Subcutaneous abdominal adipose tissue (tissue), 5 donors: ENCODE measurements around the gene ZDHHC14.

ENCODE experiments used
- H3K27ac ChIP-seq: one replicate; pipeline ENCODE4 v1.7.0; 2013; ENCODE audit warnings: low read depth, mild to moderate bottlenecking, inconsistent platforms, low read length, moderate library complexity
- H3K27me3 ChIP-seq, 5 donors: one replicate each; pipeline ENCODE4 v1.7.0; 2013; ENCODE audit warnings: low read length in 5 of 5, inconsistent platforms in 1 of 5; ENCODE audit not compliant: control insufficient read depth in 5 of 5, insufficient read depth in 4 of 5
- H3K36me3 ChIP-seq, 5 donors: one replicate each; pipeline ENCODE4 v1.7.0; 2013; ENCODE audit warnings: low read length in 5 of 5; ENCODE audit not compliant: control insufficient read depth in 5 of 5, insufficient read depth in 5 of 5
- H3K4me1 ChIP-seq, 5 donors: one replicate each; pipeline ENCODE4 v1.7.0; 2013; ENCODE audit warnings: low read length in 5 of 5, mild to moderate bottlenecking in 3 of 5, moderate library complexity in 1 of 5; ENCODE audit not compliant: control insufficient read depth in 5 of 5, insufficient read depth in 5 of 5
- H3K4me3 ChIP-seq, 5 donors: one replicate each; pipeline ENCODE4 v1.7.0; 2013; ENCODE audit warnings: low read length in 5 of 5, low read depth in 1 of 5
- H3K9ac ChIP-seq, 5 donors: one replicate each; pipeline ENCODE4 v1.7.0; 2013; ENCODE audit warnings: low read length in 5 of 5, mild to moderate bottlenecking in 4 of 5, moderate library complexity in 3 of 5
- H3K9me3 ChIP-seq, 5 donors: one replicate each; pipeline ENCODE4 v1.7.0; 2013; ENCODE audit warnings: low read length in 5 of 5; ENCODE audit not compliant: control insufficient read depth in 5 of 5
- donor health status: healthy.
- donor health status: healthy.
- donor health status: healthy.
- donor health status: healthy.
- donor health status: healthy.

ZDHHC14 gene

GRCh38 chr6:157434349-157435033 lies 53.5 kb downstream of the ZDHHC14 start:
- H3K4me3 ChIP-seq, result peak overlapping the region in 2 of 5 donors; percentile 16 to 36

GRCh38 chr6:157436219-157436943 lies 55.4 kb downstream of the ZDHHC14 start:
- peak overlapping the region; percentile 11 for H3K27ac ChIP-seq
- no peak overlapping the region for H3K9ac ChIP-seq
- H3K36me3 ChIP-seq, result no peaks in the 10 kb centered on the region
- no peaks in the 10 kb centered on the region for H3K9me3 ChIP-seq
- peaks cover 8 to 57% (median 29%) of the 10 kb centered on the region in 5 donors for H3K4me1 ChIP-seq
- H3K27me3 ChIP-seq, result peaks cover 0 to 6% (median 0%) of the 10 kb centered on the region in 5 donors
- no peak overlapping the region for H3K4me3 ChIP-seq

More at GRCh38 chr6:157434349-157435033, 53.5 kb downstream of the ZDHHC14 start:
- H3K4me1 ChIP-seq, result peaks cover 8 to 55% (median 29%) of the 10 kb centered on the region in 5 donors
- H3K9ac ChIP-seq, result peak overlapping the region in 2 of 5 donors; percentile 25 to 30
- no peaks in the 10 kb centered on the region for H3K36me3 ChIP-seq
- H3K9me3 ChIP-seq, result no peaks in the 10 kb centered on the region
- peaks cover 0 to 6% (median 0%) of the 10 kb centered on the region in 5 donors for H3K27me3 ChIP-seq
- H3K27ac ChIP-seq, result peak overlapping the region; percentile 69

- H3K27me3 ChIP-seq, result peaks cover 0 to 6% (median 0%) of the 10 kb centered on the region in 5 donors
- no peaks in the 10 kb centered on the region for H3K9me3 ChIP-seq
- peak overlapping the region; percentile 37 for H3K27ac ChIP-seq
- no peak overlapping the region for H3K4me3 ChIP-seq
- peaks cover 8 to 57% (median 29%) of the 10 kb centered on the region in 5 donors for H3K4me1 ChIP-seq
- H3K9ac ChIP-seq, result no peak overlapping the region
- no peaks in the 10 kb centered on the region for H3K36me3 ChIP-seq
These were observed 56.0 kb downstream of the ZDHHC14 start for GRCh38 chr6:157436944-157437336.

GRCh38 chr6:157438611-157439111 lies 57.7 kb downstream of the ZDHHC14 start:
- peaks cover 8 to 46% (median 29%) of the 10 kb centered on the region in 5 donors for H3K4me1 ChIP-seq
- H3K4me3 ChIP-seq, result peak overlapping the region in 1 of 5 donors; percentile 3
- H3K27ac ChIP-seq, result peak overlapping the region; percentile 49
- H3K9me3 ChIP-seq, result no peaks in the 10 kb centered on the region
- H3K9ac ChIP-seq, result peak overlapping the region in 1 of 5 donors; percentile 13
- H3K36me3 ChIP-seq, result no peaks in the 10 kb centered on the region
- H3K27me3 ChIP-seq, result peaks cover 0 to 6% (median 0%) of the 10 kb centered on the region in 5 donors

- no peak overlapping the region for H3K9ac ChIP-seq
- H3K4me3 ChIP-seq, result no peak overlapping the region
- peaks cover 8 to 36% (median 21%) of the 10 kb centered on the region in 5 donors for H3K4me1 ChIP-seq
- no peaks in the 10 kb centered on the region for H3K9me3 ChIP-seq
- no peaks in the 10 kb centered on the region for H3K36me3 ChIP-seq
- no peak overlapping the region for H3K27ac ChIP-seq
- peaks cover 0 to 6% (median 0%) of the 10 kb centered on the region in 5 donors for H3K27me3 ChIP-seq
These were observed 59.2 kb downstream of the ZDHHC14 start for GRCh38 chr6:157440171-157440570.

- Histone ChIP-seq H3K9me3 (no peaks in the 10 kb centered on the region), H3K9ac (no peak overlapping the region), H3K27me3 (no peaks in the 10 kb centered on the region), H3K27ac (no peak overlapping the region), H3K36me3 (no peaks in the 10 kb centered on the region), H3K4me1 (peaks cover 2 to 17% (median 11%) of the 10 kb centered on the region in 5 donors), H3K4me3 (no peak overlapping the region)
These were observed 61.3 kb downstream of the ZDHHC14 start for GRCh38 chr6:157442291-157442690.

- Histone ChIP-seq H3K9ac (no peak overlapping the region), H3K27ac (no peak overlapping the region), H3K9me3 (no peaks in the 10 kb centered on the region), H3K4me3 (no peak overlapping the region), H3K4me1 (peaks cover 2 to 14% (median 8%) of the 10 kb centered on the region in 5 donors), H3K27me3 (no peaks in the 10 kb centered on the region), H3K36me3 (no peaks in the 10 kb centered on the region)
These were observed 62.2 kb downstream of the ZDHHC14 start for GRCh38 chr6:157443066-157443800.

- Histone ChIP-seq H3K27ac (no peak overlapping the region), H3K9me3 (no peaks in the 10 kb centered on the region), H3K4me3 (no peak overlapping the region)
These were observed 64.5 kb downstream of the ZDHHC14 start for GRCh38 chr6:157445277-157446009.

GRCh38 chr6:157447735-157448134 lies 66.7 kb downstream of the ZDHHC14 start:
- Histone ChIP-seq H3K36me3 (no peaks in the 10 kb centered on the region), H3K27ac (no peak overlapping the region), H3K27me3 (no peaks in the 10 kb centered on the region), H3K4me1 (peaks cover 0 to 4% (median 0%) of the 10 kb centered on the region in 5 donors), H3K9ac (no peak overlapping the region), H3K9me3 (no peaks in the 10 kb centered on the region), H3K4me3 (no peak overlapping the region)

More at GRCh38 chr6:157445277-157446009, 64.5 kb downstream of the ZDHHC14 start:
- Histone ChIP-seq H3K27me3 (no peaks in the 10 kb centered on the region), H3K4me1 (peaks cover 0 to 4% (median 0%) of the 10 kb centered on the region in 5 donors), H3K9ac (no peak overlapping the region), H3K36me3 (no peaks in the 10 kb centered on the region)
